ENCODE measurements around the gene SLC48A1.

GRCh38 chr12:47771304-47771703, 1.7 kb upstream of the SLC48A1 start:
- TF ChIP-seq CTCF (IDR thresholded peaks at IDR 0.05): no peak
- TF ChIP-seq POLR2A (IDR thresholded peaks at IDR 0.05): no peak

Data from heart left ventricle (tissue), 13 donors.